ENCODE measurements around the gene FAM110A.
"Not testable (repeated sequence)": the region's sequence is repeated elsewhere in the genome, so short reads cannot be mapped to it uniquely, and the experiment has no call there.

Gene FAM110A

DNA sequence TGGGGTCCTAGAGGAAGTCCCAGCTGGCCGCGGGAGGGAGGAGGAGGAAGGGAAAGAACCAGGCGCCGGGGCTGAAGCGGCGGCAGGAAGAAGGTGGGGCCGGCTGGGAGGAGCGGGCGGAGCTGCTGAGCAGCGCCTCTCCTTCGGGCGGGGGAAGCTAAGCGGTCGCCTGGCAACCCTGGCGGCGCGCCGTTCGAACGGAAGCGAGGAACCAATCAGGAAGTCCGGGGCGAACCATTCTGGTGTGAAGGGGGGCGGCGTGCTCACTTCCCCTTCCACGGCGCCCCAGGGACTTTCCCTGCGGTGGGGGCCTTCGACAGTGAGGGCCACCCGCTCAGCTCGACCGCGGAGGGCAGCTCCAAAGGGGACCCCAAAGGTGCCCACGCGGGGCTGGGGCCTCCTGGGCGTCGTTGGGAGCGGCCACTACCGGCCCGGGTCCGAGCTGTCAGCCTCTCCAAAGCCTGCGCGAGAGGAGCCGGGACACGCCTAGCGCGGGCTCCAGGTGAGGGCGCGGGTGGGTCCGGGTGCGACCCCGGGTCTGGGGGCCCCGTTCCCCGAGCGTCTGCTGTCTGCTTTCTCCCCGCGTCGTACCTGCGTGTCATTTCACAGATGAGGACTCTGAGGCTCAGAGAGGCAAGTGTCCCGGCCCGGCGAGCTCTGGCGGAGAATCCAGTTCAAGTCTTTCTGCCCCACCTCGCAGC is at the start of gene FAM110A:
TSS of gene FAM110A (plus strand) at position 266 of the 701 bp plus-strand sequence. CDS start 11,090 bp downstream, outside the sequence.
- TF ChIP-seq, protein P1, sequence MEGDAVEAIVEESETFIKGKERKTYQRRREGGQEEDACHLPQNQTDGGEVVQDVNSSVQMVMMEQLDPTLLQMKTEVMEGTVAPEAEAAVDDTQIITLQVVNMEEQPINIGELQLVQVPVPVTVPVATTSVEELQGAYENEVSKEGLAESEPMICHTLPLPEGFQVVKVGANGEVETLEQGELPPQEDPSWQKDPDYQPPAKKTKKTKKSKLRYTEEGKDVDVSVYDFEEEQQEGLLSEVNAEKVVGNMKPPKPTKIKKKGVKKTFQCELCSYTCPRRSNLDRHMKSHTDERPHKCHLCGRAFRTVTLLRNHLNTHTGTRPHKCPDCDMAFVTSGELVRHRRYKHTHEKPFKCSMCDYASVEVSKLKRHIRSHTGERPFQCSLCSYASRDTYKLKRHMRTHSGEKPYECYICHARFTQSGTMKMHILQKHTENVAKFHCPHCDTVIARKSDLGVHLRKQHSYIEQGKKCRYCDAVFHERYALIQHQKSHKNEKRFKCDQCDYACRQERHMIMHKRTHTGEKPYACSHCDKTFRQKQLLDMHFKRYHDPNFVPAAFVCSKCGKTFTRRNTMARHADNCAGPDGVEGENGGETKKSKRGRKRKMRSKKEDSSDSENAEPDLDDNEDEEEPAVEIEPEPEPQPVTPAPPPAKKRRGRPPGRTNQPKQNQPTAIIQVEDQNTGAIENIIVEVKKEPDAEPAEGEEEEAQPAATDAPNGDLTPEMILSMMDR (IDR thresholded peaks at IDR 0.05; ENCODE audit: low read length, missing control alignments): no peak
- peak; percentile 95 for DNase-seq (ENCODE audit: low read depth)
- H3K4me3 ChIP-seq (replicated peaks; ENCODE audit: low read depth, low read length): peak within 1 kb of the TSS; percentile 84

DNA sequence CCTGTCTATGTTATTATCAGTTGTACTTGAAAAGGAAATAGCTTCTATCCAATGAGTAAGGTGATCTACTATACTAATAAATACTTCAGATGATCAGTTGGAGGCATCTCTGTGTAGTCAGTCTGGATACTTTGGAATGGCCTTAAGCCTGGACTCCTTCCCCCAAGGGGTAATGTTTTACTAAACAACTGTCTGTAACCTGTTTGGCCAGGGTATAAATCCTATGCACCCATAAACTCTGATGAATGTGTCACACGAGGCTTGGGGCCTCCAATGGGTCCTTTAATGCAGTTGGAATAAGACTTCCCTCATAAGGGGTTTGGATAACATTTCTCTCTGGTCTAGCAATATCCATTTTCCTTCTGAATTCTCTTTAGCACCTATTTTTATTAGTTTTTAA is 45.7 kb upstream of the FAM110A start:
- DNase-seq (ENCODE audit: low read depth): no peak
- no peak overlapping the region for H3K4me3 ChIP-seq (replicated peaks; ENCODE audit: low read depth, low read length)
- TF ChIP-seq, protein P1 (IDR thresholded peaks at IDR 0.05; ENCODE audit: low read length, missing control alignments): no peak

DNA sequence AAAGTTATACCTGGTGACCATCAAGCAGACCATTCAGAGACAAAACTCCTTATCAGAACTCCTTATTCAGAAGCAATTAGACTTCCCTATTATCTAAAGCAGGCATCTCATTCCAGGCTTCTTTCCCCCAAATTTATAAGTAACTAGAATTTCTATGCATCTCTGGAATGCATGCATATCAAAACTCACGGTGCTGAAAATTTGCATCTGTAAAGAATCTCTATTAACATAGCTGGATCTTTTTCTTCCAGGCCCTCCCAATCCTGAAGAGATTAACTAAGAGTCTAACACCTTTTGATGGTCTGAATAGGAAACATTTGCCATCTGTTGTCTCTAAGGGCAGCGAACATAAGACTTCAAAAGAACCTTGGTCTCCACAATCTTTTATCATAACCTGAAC is 42.5 kb upstream of the FAM110A start:
- no peak for DNase-seq (ENCODE audit: low read depth)
- TF ChIP-seq, protein P1 (IDR thresholded peaks at IDR 0.05; ENCODE audit: low read length, missing control alignments): no peak
- H3K4me3 ChIP-seq (replicated peaks; ENCODE audit: low read depth, low read length): no peak overlapping the region

DNA sequence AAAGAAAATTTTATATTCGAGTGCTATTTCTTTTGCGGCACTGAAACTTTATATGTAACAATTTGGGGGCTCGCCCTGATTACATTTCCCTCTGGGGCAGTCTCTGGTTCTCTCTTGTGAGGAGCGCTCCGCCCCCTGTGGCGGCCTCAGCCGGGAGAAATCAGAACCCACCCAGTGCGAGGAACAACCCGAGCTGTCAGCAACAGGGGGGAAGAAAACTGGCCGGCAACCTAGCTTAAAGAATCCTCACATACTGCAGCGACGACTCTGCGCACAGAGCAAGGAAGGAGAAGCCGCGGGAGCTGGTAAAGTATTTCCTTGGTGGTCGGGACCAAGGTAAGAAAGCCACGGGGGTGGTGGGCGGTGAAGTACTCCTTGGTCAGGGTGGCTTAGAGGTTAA is 41.3 kb upstream of the FAM110A start:
- no peak overlapping the region for H3K4me3 ChIP-seq (replicated peaks; ENCODE audit: low read depth, low read length)
- DNase-seq (ENCODE audit: low read depth): no peak
- TF ChIP-seq, protein P1 (IDR thresholded peaks at IDR 0.05; ENCODE audit: low read length, missing control alignments): no peak

DNA sequence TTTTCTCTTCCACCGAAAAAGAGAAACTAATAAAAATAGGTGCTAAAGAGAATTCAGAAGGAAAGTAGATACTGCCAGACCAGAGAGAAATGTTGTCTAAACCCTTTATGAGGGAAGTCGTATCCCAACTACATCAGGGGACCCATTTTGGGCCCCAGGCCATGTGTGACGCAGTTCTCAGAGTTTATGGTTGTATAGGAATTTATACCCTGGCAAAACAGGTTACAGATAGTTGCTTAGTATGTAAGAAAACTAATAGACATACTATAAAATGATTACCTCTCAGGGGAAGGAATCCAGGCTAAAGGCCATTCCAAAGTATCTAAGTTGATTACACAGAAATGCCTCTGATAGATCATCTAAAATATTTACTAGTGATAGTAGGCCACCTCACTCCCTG is 36.6 kb upstream of the FAM110A start:
- DNase-seq (ENCODE audit: low read depth): no peak
- H3K4me3 ChIP-seq (replicated peaks; ENCODE audit: low read depth, low read length): no peak overlapping the region
- TF ChIP-seq, protein P1 (IDR thresholded peaks at IDR 0.05; ENCODE audit: low read length, missing control alignments): no peak

DNA sequence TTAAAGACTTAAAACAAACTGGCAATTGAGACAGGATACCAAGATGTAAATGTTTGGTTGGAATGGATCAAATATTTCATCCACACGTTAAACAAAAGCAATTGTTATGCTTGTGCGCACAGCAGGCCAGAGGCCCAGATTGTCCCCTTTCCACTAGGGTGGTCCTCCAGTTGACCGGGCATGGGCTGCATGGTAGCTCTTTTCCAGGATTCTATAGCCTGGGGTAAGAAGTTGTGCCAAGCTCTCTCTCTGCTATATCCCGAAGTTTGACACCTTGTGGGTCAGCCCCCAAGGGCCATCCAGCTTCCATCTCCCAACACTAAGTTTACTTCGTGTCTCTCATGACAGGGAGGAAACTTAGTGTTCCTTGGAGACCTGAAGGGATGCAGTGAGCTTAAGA is 34.8 kb upstream of the FAM110A start:
- not testable (repeated sequence) for H3K4me3 ChIP-seq (replicated peaks; ENCODE audit: low read depth, low read length)

DNA sequence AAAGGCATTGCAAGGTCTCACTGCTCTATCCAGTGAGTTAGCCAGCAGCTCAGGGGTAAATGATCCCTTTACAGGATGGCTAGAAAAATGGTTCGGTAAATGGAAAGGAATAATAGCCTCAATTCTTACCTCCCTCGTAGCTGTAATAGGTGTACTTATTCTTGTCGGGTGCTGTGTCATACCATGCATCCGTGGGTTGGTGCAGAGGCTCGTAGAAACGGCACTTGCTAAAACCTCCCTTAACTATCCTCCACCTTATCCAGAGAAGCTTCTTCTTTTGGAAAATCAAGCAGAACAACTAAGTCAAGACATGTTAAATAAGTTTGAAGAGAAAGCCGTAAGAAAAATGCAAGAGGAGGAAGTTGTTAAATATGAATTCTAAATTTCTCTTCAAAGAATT is 33.5 kb upstream of the FAM110A start:
- H3K4me3 ChIP-seq (replicated peaks; ENCODE audit: low read depth, low read length); DNase-seq (ENCODE audit: low read depth): not testable (repeated sequence)

More for the DNA sequence above, 34.8 kb upstream of the FAM110A start:
- DNase-seq (ENCODE audit: low read depth): not testable (repeated sequence)

DNA sequence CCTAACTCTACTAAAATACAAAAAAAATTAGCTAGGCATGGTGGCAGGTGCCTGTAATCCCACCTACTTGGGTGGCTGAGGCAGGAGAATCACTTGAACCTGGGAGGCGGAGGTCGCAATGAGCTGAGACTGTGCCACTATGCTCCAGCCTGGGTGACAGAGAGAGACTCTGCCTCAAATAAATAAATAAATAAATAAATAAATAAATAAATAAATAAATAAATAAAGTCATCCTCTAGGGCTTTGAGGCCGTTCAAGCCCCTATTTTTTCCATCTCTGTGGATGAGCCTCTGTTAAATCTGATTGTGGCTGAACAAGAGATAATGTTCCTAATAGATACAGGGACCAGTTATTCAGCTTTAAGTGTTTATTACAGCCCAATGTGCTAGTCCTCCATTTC is 31.8 kb upstream of the FAM110A start:
- no peak for DNase-seq (ENCODE audit: low read depth)
- TF ChIP-seq, protein P1 (IDR thresholded peaks at IDR 0.05; ENCODE audit: low read length, missing control alignments): no peak
- H3K4me3 ChIP-seq (replicated peaks; ENCODE audit: low read depth, low read length): no peak overlapping the region

All from fibroblast of pulmonary artery (primary cell).